Measurements from ENCODE around the gene PICK1. TPM values are rescaled to one million over a fixed set of nuclear protein-coding genes. Genes with fewer than 3 reads are reported as not detected.

PICK1 gene
- total RNA-seq, 1 donor from 2014 or later, result 24.9 TPM

DNA sequence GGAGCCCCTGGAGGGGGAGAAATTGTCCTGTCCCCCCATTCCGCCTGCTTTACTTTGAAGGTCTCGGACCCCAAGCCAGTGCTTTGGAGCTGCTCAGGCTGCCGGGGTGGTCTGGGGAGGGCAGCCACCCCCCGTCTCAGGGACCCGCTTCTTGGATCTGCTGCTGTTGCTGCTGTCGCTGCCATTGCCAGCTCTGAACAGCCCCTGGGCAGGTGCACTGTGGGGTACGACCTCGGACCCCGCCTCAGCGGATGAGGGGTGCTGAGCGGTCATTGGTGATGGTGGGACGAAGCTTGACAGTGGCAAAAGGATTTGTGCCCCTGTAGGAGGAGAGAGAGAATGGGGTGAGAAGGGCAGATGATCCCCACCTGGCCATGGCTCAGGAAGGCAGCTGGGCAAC lies 27.9 kb downstream of the PICK1 start:
- no peak for FAIRE-seq
- DNase-seq (ENCODE audit: low spot score in 2 of 2), result no peak

DNA sequence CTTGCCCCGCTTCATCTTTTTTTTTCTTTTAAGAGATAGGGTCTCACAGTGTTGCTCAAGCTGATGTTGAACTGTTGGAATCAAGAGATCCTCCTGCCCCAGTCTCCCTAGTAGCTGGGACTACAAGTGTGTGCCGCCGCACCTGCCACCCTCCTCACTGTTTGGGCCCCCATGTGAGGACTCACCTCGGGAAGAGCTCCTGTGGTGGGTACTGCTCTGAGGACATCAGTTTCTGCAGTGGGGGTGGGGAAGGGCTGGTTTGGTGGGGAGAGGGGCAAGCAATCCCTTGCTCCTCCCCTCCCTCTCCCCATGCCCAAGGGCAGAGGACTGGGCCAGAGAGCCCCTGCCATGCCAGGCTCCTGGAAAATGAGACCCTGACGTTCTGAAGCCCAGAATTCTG lies 28.3 kb downstream of the PICK1 start:
- DNase-seq (ENCODE audit: low spot score in 2 of 2) (no peak), FAIRE-seq (no peak)

DNA sequence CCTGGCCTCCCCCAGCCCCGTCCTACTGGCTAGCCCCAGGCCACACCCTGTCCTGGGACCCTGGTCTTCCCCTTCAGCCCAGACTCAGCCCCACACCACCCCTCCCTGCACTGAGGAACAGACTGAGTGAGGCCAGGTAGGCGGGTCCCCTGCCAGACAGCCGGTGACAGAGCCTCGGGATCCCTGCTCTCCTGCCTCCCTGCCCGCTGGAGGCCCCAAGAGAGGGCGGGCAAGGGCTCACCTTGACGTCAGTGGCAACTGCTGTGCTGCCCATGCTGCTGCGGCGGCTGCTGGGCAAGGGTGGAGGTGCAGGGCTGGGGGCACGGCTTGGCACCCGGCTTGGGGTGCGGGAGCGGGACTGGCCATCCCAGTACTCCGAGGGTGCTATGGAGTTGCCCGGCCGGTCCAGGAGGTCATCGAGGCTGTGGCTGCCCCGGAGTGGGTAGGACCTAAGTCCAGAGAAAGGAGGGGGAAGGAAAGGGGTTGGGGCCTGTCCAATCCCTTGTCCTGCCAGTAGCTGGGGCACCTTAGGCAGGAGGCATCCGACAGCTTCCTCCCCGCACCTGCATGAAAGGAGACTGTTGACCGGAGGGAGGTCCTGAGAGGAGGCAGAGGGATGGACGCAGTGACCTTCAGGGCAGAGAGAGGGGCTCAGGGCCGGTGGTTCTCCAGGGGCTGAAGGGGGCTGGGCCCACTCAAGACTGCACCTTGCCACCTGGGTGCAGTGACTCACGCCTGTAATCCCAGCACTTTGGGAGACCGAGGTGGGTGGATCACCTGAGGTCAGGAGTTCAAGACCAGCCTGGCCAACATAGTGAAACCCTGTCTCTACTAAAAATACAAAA lies 29.0 kb downstream of the PICK1 start:
- no peak for DNase-seq (ENCODE audit: low spot score in 2 of 2)
- no peak for FAIRE-seq

GRCh38 chr22:38086942-38087341 lies 29.7 kb downstream of the PICK1 start:
- FAIRE-seq, result no peak
- no peak for DNase-seq (ENCODE audit: low spot score in 2 of 2)

- FAIRE-seq, result no peak
- DNase-seq (ENCODE audit: low spot score in 2 of 2), result no peak
These were observed 30.7 kb downstream of the PICK1 start for GRCh38 chr22:38087855-38088254.

GRCh38 chr22:38088629-38089473 lies 31.6 kb downstream of the PICK1 start:
- FAIRE-seq (no peak), DNase-seq (ENCODE audit: low spot score in 2 of 2) (peak in 1 of 2 donors; percentile 59)

DNA sequence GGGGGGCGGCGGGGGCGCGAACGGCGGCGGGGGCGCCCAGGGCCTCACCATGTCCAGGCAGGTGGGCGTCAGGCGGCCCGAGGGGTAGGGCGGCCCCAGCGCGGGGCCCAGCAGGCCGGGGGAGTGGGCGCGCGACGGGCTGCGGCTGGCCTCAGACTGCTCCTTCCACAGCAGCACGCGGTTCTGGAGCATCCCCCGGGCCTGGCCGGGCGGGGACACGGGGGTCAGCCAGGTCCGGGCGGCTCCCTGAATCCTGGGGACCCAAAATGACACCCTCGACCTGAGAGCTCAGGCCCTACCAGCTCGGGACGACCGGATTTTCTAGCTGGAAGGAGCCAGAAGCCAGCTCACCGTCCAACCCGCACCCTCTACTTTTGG lies 32.3 kb downstream of the PICK1 start:
- DNase-seq (ENCODE audit: low spot score in 2 of 2), result no peak
- FAIRE-seq, result no peak

- DNase-seq (ENCODE audit: low spot score in 2 of 2), result no peak
- FAIRE-seq, result no peak
These were observed 39.9 kb downstream of the PICK1 start for GRCh38 chr22:38097058-38097457.

DNA sequence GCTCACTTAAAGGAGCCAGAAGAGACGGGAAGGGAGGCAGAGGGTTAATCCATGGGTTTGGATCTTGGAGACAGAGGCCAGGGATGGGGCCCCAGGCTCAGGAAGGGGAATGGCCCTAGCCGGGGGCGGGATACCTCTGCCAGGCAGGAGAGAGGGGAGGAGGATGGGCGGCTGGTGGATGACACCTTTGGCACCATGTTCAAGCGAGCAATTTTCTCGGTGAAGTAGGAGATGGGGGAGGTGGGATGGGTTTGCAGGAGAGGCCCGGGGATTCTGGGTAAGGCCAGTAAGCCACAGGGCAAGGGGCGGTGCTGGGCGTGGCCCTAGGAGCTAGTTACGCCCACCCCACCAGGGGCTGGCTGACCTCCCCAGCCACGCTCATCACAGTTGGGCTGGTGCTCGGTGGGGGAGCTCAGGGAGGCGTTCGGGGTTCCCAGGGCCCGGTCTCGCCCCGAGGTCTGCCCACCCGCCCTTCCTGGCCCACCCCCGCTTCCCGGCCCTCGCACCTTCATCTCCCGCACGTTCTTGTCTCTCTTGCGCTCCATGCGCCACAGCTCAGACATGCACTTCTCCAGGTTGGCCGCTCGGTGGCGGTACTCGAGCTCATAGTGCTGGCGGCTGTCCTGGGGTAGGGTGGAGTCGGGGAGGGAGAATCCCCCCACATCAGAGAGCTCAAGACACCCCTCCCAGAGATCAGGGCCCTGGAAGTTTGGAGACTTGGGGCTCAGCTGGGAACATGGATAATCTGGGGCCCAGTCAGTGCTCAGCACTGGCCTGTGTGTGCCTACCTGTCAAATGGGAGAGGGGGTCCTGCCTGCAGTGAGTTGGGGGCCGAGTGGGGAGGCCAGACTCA lies 40.6 kb downstream of the PICK1 start:
- DNase-seq (ENCODE audit: low spot score in 2 of 2), result no peak
- no peak for FAIRE-seq

DNA sequence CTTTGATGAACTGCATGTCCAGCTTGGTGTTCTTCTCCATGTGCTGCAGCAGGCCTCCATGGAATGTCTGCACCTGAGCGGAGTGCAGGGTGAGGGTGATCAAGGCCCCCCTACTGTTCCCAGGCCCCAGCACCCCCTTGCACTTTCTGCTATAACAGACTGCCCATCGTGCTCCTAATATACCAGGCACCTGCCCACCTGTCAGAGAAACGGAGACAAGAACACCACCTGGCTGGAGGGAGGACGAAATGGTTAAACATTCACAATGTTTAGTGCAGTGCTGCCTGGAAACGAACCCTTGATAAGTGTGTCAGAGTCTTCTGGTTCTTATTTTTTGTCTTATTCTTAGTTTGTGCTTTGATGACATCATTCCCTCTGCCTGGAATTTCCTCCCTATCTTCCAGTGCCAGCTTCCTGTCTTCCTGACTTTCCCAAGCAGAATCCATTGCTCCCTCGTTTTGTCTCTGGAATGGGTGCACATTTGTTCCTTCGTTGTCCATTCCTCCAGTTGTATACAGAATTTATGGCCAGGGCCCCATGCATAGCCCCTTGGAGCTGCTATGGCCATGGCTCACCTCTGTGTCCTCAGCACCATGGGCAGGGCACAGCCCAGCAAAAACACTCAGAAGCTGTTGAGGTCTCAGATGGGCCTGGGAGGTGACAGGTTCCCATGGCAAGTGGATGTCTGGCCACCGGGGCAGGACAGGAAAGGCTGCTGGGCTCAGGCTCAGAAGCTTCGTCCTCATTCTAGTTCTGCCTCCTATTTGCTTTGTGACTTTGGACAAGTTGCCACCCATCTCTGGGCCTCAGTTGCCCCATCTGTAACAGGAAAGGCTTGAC lies 41.4 kb downstream of the PICK1 start:
- no peak for FAIRE-seq

DNA sequence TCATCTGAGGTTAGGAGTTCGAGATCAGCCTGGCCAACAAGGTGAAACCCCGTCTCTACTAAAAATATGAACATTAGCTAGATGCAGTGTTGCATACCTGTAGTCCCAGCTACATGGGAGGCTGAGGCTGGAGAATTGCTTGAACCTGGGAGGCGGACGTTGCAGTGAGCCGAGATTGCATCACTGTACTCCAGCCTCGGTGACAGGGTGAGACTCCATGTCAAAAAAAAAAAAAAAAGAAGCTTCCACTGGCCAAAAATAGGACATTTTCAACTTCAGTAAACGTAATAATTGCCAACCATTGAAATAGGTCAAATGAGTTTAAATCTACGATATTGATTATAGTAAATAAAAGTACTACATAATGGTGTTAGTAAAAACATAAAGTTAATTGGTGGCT lies 46.4 kb downstream of the PICK1 start:
- no peak for DNase-seq (ENCODE audit: low spot score in 2 of 2)
- FAIRE-seq, result no peak

More for the DNA sequence above, 41.4 kb downstream of the PICK1 start:
- DNase-seq (ENCODE audit: low spot score in 2 of 2), result no peak

- DNase-seq (ENCODE audit: low spot score in 2 of 2), result no peak
- FAIRE-seq, result no peak
These were observed 46.9 kb downstream of the PICK1 start for GRCh38 chr22:38104084-38104483.

DNA sequence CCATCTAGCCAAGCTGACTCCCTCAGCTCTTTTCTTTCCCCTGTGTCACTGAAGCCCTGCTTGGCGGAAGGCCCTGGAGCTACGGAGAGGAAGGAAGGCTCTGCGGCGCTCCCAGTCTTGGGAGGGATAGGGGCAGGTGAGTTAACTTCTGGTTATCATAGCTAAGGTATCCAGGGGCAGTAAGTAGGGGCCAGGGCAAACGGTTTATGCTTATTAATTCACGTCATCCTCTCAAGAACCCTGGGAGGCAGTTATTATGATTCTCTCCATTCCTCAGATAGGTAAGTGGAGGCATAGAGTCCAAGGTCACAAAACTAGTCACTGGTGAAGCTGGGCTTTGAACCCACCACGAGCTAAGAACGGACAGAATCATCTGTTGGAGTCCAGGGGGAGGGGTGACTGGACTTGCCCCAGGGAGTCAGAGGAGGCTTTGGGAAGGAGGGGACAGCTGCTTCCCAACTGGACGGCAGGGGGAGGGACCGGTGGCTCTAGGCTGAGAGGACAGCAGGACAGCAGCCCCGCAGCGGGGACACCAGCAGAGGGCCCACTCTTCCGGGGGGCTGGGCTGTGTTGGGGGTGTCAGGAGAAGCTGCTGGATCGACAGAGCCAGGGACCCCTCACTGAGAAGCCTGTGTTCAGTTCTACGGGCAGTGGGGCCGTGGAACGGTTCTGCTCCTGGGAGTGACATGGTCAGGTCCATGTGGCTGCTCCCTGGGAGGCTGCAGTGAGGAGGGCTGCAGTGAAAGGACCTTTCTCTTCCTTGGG lies 49.8 kb downstream of the PICK1 start:
- no peak for DNase-seq (ENCODE audit: low spot score in 2 of 2)
- no peak for FAIRE-seq

DNA sequence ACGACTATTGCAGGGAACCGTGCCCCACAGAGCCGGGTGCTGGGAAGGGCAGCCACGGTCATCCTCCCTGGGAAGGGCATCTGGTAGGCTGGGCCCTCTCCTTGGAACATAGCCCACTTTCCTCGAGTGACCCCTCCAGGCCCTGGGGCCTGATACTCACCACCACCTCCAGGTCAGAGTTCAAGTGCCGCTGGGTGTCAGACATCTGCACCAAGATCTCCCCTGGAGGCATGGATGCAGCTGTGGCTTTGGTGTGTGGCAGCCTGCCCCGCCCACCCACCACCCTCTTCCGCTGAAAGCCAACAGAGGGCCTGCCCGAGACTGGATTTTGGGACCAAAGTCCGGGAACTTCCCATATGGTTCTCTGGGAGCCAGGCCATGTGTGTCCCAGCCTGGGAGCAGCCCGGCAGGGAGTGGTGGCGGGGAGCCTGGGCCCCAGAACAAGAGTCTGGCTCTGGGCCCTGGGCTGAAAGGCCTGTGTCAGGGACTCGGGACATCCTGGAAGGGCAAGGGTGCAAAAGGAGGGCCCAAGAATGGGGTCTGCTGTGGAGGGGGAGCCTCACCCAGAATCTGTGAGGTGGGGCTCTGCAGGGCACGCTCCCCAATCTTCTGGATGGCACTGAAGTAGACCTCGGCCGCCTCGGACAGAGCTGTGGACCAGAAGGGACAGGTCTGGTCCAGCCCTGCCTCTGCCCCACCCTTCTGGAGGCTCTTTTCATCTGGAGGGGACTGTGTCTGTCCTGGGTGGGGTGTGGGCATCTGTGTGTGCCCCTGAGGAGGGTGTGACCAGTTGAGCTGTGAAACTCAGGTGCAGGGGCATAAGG lies 50.7 kb downstream of the PICK1 start:
- no peak for FAIRE-seq
- no peak for DNase-seq (ENCODE audit: low spot score in 2 of 2)

- FAIRE-seq (no peak), DNase-seq (ENCODE audit: low spot score in 2 of 2) (no peak)
These were observed 51.5 kb downstream of the PICK1 start for GRCh38 chr22:38108561-38109319.

- no peak for DNase-seq (ENCODE audit: low spot score in 2 of 2)
- FAIRE-seq, result no peak
These were observed 52.3 kb downstream of the PICK1 start for GRCh38 chr22:38109371-38110001.

All from frontal cortex (tissue), 4 donors.